ENCODE measurements around the gene IRX4. TPM values are rescaled to one million over a fixed set of nuclear protein-coding genes. Genes with fewer than 3 reads are reported as not detected.
A peak's percentile ranks its signal among the peaks of the same experiment; 100 is the strongest.

The IRX4 gene
- total and polyA plus RNA-seq, 9 of the 15 experiments (the other 6 are each of a cell fraction or from before 2014, with no cell fraction given), result not detected

DNA sequence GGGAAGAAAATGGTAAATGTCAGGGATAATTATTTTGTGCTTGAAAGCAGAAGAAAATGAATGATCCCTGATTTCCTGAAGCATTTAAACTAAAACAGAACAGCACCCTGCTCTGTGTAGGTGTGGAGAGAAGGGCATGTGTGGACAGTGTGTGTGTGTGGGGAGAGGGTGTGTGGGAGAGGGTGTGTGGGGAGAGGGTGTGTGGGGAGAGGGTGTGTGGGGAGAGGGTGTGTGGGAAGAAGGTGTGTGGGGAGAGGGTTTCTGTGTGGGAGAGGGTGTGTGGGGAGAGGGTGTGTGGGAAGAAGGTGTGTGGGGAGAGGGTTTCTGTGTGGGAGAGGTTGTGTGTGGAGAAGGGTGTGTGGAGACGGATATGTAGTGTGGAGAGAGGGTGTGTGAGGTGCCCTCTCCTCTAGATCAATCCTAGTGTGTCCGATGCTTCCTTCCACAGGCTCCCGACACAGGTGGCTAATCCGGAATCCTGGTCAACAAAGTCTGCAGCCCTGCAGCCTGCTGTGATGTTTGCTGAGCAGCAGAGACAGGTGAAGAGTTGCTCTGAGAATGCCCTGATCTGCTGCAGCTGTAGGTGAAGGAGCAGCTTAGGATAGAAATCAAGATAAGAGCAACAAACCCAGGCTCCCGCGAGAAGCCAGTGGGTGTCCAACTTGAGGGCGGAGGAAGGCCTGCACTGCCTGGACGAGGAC lies 15.5 kb downstream of the IRX4 start:
- Histone ChIP-seq H3K9ac (ENCODE audit: insufficient read depth in 1 of 2, low read depth in 2 of 2, low read length in 2 of 2) (no peak overlapping the region), H3K27ac (ENCODE audit: extremely low read depth, low read depth, low read length) (no peak overlapping the region), H3K9me1 (ENCODE audit: control insufficient read depth, insufficient read depth, low read length) (no peaks in the 10 kb centered on the region), H2AFZ (ENCODE audit: low read depth, low read length) (no peak overlapping the region), H3K36me3 (ENCODE audit: control insufficient read depth, insufficient read depth, low read length) (no peaks in the 10 kb centered on the region), H3K4me3 (no peak overlapping the region), H3K4me1 (replicated peaks in 1 of 2; ENCODE audit: control insufficient read depth in 2 of 2, insufficient read depth in 2 of 2, low read length in 2 of 2) (no peaks in the 10 kb centered on the region; a peak in 1 of 5 replicates), H3K79me2 (ENCODE audit: control insufficient read depth, insufficient read depth, low read length) (no peaks in the 10 kb centered on the region), H4K20me1 (replicated peaks; ENCODE audit: control insufficient read depth, insufficient read depth, low read length) (peaks cover 2% of the 10 kb centered on the region; the same call in 1 of the 2 replicates), H3K27me3 (ENCODE audit: control insufficient read depth in 2 of 2, insufficient read depth in 2 of 2, low read length in 2 of 2) (peaks cover 45 to 75% of the 10 kb centered on the region in 2 experiments), H3K9me3 (replicated peaks; ENCODE audit: control insufficient read depth, insufficient read depth, low read depth, low read length) (no peaks in the 10 kb centered on the region; the same call in 1 of the 2 replicates), H3K4me2 (ENCODE audit: insufficient read depth, low read length) (no peak overlapping the region)
- peak; percentile 40; the same call in 2 of the 3 replicates for ATAC-seq
- TF ChIP-seq HNRNPK (IDR thresholded peaks at IDR 0.05; ENCODE audit: low read depth, low read length, poor library complexity, severe bottlenecking) (peak; percentile 9), MECOM (CRISPR knock-in tag; IDR thresholded peaks at IDR 0.05) (no peak), CHD2 (IDR thresholded peaks at IDR 0.05; ENCODE audit: low read depth, low read length) (peak; percentile 65; the same call in 1 of the 2 replicates)
- POLR2A ChIA-PET, result interaction anchor here (0.6 kb wide), 1 partner anchor 368 kb away, joined by 4 read pairs; no protein-coding TSS in a partner anchor
- FAIRE-seq, result peak; percentile 70
- no peak for DNase-seq (ENCODE audit: extremely low read depth in 1 of 4, low spot score in 3 of 4)
- no TSS peak for BruUV-seq (replicated peaks)
- CTCF ChIA-PET (ENCODE audit: low intra/inter-chr PET ratio), result no interaction called here
- in situ Hi-C loops (cut with MboI), result no loop called here
- 0% methylated on average over 8 of the region's 8 CpGs for WGBS (ENCODE audit: insufficient coverage, low coverage, missing lambda C conversion rate)
- intact Hi-C loops (cut with micrococcal nuclease), result no loop called here

DNA sequence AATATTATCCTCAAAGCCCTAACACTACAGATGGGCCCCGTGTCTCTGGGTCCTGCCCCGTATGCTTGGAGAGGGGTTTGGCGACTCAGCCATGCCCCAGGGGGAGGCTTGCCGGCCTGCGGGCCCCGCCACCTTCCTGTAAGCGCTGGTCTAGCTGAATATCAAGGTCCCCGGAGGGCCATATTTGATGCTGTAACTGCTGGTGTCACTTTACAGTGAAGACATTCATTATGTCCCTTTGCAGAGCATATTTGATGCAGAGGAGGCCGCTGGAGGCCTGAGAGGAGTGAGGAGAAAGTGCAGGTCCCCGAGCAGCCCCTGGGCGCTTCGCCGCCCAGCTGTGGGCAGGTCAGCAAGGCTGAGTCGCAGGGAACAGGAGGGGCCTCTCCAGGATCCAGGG lies 16.8 kb downstream of the IRX4 start:
- peaks cover 10% of the 10 kb centered on the region for H4K20me1 ChIP-seq (replicated peaks; ENCODE audit: control insufficient read depth, insufficient read depth, low read length)
- H3K27me3 ChIP-seq (ENCODE audit: control insufficient read depth in 2 of 2, insufficient read depth in 2 of 2, low read length in 2 of 2), result peaks cover 53 to 82% of the 10 kb centered on the region in 2 experiments
- no peak overlapping the region for H2AFZ ChIP-seq (ENCODE audit: low read depth, low read length)
- H3K79me2 ChIP-seq (ENCODE audit: control insufficient read depth, insufficient read depth, low read length), result no peaks in the 10 kb centered on the region
- in situ Hi-C loops (cut with MboI), result no loop called here
- WGBS (ENCODE audit: insufficient coverage, low coverage, missing lambda C conversion rate), result 3% methylated on average over 14 of the region's 14 CpGs
- H3K36me3 ChIP-seq (ENCODE audit: control insufficient read depth, insufficient read depth, low read length), result no peaks in the 10 kb centered on the region
- no peaks in the 10 kb centered on the region; the same call in 1 of the 2 replicates for H3K9me3 ChIP-seq (replicated peaks; ENCODE audit: control insufficient read depth, insufficient read depth, low read depth, low read length)
- H3K9me1 ChIP-seq (ENCODE audit: control insufficient read depth, insufficient read depth, low read length), result no peaks in the 10 kb centered on the region
- BruUV-seq (replicated peaks), result no TSS peak
- no peak overlapping the region for H3K9ac ChIP-seq (ENCODE audit: insufficient read depth in 1 of 2, low read depth in 2 of 2, low read length in 2 of 2)
- no peaks in the 10 kb centered on the region; a peak in 1 of 5 replicates for H3K4me1 ChIP-seq (replicated peaks in 1 of 2; ENCODE audit: control insufficient read depth in 2 of 2, insufficient read depth in 2 of 2, low read length in 2 of 2)
- no peak for FAIRE-seq
- DNase-seq (ENCODE audit: extremely low read depth in 1 of 4, low spot score in 3 of 4), result no peak
- intact Hi-C loops (cut with micrococcal nuclease), result no loop called here
- no peak for ATAC-seq
- POLR2A ChIA-PET, result no interaction called here
- H3K4me3 ChIP-seq, result no peak overlapping the region
- no peak overlapping the region for H3K4me2 ChIP-seq (ENCODE audit: insufficient read depth, low read length)
- CTCF ChIA-PET (ENCODE audit: low intra/inter-chr PET ratio), result no interaction called here
- H3K27ac ChIP-seq (ENCODE audit: extremely low read depth, low read depth, low read length), result no peak overlapping the region
- TF ChIP-seq RBBP5 (IDR thresholded peaks at IDR 0.05; ENCODE audit: borderline replicate concordance, insufficient read depth, low read length, poor library complexity, severe bottlenecking), result no peak
- TF ChIP-seq ZFP1 (CRISPR knock-in tag; IDR thresholded peaks at IDR 0.05), result no peak
- TF ChIP-seq, protein P1, sequence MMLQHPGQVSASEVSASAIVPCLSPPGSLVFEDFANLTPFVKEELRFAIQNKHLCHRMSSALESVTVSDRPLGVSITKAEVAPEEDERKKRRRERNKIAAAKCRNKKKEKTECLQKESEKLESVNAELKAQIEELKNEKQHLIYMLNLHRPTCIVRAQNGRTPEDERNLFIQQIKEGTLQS (IDR thresholded peaks at IDR 0.05), result no peak
- TF ChIP-seq, protein P1 (CRISPR knock-in tag; conservative IDR thresholded peaks at IDR 0.05), result no peak
- no peak for TF ChIP-seq E2F3 (CRISPR knock-in tag; IDR thresholded peaks at IDR 0.05)
- TF ChIP-seq SAFB (IDR thresholded peaks at IDR 0.05; ENCODE audit: borderline replicate concordance, low read depth, low read length), result no peak
- TF ChIP-seq TCF3 (CRISPR knock-in tag; IDR thresholded peaks at IDR 0.05), result no peak
- no peak for TF ChIP-seq TGIF2 (CRISPR knock-in tag; IDR thresholded peaks at IDR 0.05)
- no peak for TF ChIP-seq NUFIP1 (IDR thresholded peaks at IDR 0.05; ENCODE audit: partially characterized antibody)
- no peak for TF ChIP-seq NR2C1 (IDR thresholded peaks at IDR 0.05)
- no peak for TF ChIP-seq NR2C1 (tag; IDR thresholded peaks at IDR 0.05)
- TF ChIP-seq C11orf30 (IDR thresholded peaks at IDR 0.05; ENCODE audit: low read depth), result no peak
- no peak for TF ChIP-seq HOXB6 (CRISPR knock-in tag; IDR thresholded peaks at IDR 0.05; ENCODE audit: borderline replicate concordance)
- TF ChIP-seq HMGN3 (IDR thresholded peaks at IDR 0.05; ENCODE audit: borderline replicate concordance, extremely low read depth, insufficient read length, low read depth, low read length), result no peak

All from K562 (cell line).